GM21723 (cell line): Measurements from ENCODE around the gene TPI1.

ENCODE experiments used
- ATAC-seq: cut with Tn5 transposase; IDR thresholded peaks from one replicate; pipeline ENCODE4 v1.9.1; 2021; ENCODE audit warnings: mild to moderate bottlenecking, moderate library complexity; ENCODE audit not compliant: unreplicated experiment

The TPI1 gene

GRCh38 chr12:6828781-6829535 is 38.4 kb upstream of the TPI1 start:
- ATAC-seq = no peak

GRCh38 chr12:6829536-6830220 is 37.7 kb upstream of the TPI1 start:
- ATAC-seq = no peak

- no peak for ATAC-seq
Observed at GRCh38 chr12:6830286-6830890, 36.9 kb upstream of the TPI1 start.

GRCh38 chr12:6830999-6831398 is 36.3 kb upstream of the TPI1 start:
- ATAC-seq = no peak

GRCh38 chr12:6831450-6831995 is 35.8 kb upstream of the TPI1 start:
- ATAC-seq = no peak

- no peak for ATAC-seq
Observed at GRCh38 chr12:6832125-6832524, 35.2 kb upstream of the TPI1 start.

GRCh38 chr12:6833189-6833890 is 34.0 kb upstream of the TPI1 start:
- no peak for ATAC-seq

GRCh38 chr12:6834254-6834653 is 33.1 kb upstream of the TPI1 start:
- ATAC-seq = no peak

GRCh38 chr12:6834873-6835272 is 32.5 kb upstream of the TPI1 start:
- no peak for ATAC-seq

- no peak for ATAC-seq
Observed at GRCh38 chr12:6836851-6837250, 30.5 kb upstream of the TPI1 start.

- no peak for ATAC-seq
Observed at GRCh38 chr12:6837370-6838060, 29.8 kb upstream of the TPI1 start.

- no peak for ATAC-seq
Observed at GRCh38 chr12:6838854-6839253, 28.5 kb upstream of the TPI1 start.

- peak; percentile 85 for ATAC-seq
Observed at GRCh38 chr12:6839482-6840201, 27.7 kb upstream of the TPI1 start.

GRCh38 chr12:6840330-6840729 is 27.0 kb upstream of the TPI1 start:
- no peak for ATAC-seq

GRCh38 chr12:6840761-6841515 is 26.4 kb upstream of the TPI1 start, which contains the start of gene GNB3:
GNB3 (plus strand) TSS chr12:6840925; CDS start chr12:6841288, 363 bp downstream.
- ATAC-seq = no peak

- ATAC-seq = no peak
Observed at GRCh38 chr12:6842075-6842474, 25.3 kb upstream of the TPI1 start.

GRCh38 chr12:6843118-6843902 is 24.0 kb upstream of the TPI1 start:
- no peak for ATAC-seq

- no peak for ATAC-seq
Observed at GRCh38 chr12:6845395-6845794, 21.9 kb upstream of the TPI1 start.
